ENCODE data around the gene TNRC6C.

DNA sequence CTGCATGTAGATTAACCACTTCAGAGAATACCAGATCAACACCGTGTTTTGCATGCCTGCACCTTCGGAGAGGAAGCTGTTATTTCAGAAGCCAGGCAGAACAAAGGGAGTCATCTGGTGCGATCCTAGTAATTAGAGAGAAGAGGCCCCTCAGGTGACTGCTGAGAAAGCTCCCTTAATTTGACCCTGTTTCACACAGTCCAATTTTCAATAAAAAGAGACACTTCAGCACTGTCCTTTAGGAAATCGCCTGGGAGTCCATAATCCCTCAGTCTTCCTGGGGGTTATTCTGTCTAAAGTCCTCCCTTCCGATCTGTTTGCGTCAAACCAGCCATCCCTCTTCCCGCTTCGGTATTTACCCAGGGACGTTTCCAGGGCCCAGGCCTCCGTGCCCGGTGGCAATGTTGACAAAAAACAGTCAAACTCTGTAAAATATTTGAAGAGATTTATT lies 23.4 kb upstream of the TNRC6C start:
- TF ChIP-seq REST (IDR thresholded peaks at IDR 0.05; ENCODE audit: unreplicated experiment) (no peak), CTCF (conservative IDR thresholded peaks at IDR 0.05; ENCODE audit: low read depth in 2 of 2) (no peak)
- TF ChIP-seq, protein P1, sequence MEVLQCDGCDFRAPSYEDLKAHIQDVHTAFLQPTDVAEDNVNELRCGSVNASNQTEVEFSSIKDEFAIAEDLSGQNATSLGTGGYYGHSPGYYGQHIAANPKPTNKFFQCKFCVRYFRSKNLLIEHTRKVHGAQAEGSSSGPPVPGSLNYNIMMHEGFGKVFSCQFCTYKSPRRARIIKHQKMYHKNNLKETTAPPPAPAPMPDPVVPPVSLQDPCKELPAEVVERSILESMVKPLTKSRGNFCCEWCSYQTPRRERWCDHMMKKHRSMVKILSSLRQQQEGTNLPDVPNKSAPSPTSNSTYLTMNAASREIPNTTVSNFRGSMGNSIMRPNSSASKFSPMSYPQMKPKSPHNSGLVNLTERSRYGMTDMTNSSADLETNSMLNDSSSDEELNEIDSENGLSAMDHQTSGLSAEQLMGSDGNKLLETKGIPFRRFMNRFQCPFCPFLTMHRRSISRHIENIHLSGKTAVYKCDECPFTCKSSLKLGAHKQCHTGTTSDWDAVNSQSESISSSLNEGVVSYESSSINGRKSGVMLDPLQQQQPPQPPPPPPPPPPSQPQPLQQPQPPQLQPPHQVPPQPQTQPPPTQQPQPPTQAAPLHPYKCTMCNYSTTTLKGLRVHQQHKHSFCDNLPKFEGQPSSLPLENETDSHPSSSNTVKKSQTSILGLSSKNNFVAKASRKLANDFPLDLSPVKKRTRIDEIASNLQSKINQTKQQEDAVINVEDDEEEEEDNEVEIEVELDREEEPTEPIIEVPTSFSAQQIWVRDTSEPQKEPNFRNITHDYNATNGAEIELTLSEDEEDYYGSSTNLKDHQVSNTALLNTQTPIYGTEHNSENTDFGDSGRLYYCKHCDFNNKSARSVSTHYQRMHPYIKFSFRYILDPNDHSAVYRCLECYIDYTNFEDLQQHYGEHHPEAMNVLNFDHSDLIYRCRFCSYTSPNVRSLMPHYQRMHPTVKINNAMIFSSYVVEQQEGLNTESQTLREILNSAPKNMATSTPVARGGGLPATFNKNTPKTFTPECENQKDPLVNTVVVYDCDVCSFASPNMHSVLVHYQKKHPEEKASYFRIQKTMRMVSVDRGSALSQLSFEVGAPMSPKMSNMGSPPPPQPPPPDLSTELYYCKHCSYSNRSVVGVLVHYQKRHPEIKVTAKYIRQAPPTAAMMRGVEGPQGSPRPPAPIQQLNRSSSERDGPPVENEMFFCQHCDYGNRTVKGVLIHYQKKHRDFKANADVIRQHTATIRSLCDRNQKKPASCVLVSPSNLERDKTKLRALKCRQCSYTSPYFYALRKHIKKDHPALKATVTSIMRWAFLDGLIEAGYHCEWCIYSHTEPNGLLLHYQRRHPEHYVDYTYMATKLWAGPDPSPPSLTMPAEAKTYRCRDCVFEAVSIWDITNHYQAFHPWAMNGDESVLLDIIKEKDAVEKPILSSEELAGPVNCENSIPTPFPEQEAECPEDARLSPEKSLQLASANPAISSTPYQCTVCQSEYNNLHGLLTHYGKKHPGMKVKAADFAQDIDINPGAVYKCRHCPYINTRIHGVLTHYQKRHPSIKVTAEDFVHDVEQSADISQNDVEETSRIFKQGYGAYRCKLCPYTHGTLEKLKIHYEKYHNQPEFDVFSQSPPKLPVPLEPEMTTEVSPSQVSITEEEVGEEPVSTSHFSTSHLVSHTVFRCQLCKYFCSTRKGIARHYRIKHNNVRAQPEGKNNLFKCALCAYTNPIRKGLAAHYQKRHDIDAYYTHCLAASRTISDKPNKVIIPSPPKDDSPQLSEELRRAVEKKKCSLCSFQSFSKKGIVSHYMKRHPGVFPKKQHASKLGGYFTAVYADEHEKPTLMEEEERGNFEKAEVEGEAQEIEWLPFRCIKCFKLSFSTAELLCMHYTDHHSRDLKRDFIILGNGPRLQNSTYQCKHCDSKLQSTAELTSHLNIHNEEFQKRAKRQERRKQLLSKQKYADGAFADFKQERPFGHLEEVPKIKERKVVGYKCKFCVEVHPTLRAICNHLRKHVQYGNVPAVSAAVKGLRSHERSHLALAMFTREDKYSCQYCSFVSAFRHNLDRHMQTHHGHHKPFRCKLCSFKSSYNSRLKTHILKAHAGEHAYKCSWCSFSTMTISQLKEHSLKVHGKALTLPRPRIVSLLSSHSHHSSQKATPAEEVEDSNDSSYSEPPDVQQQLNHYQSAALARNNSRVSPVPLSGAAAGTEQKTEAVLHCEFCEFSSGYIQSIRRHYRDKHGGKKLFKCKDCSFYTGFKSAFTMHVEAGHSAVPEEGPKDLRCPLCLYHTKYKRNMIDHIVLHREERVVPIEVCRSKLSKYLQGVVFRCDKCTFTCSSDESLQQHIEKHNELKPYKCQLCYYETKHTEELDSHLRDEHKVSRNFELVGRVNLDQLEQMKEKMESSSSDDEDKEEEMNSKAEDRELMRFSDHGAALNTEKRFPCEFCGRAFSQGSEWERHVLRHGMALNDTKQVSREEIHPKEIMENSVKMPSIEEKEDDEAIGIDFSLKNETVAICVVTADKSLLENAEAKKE (CRISPR knock-in tag; IDR thresholded peaks at IDR 0.05): no peak

All from GM23338 (cell line).